K562 (cell line): ENCODE data around the gene FAM53C. TPM values are rescaled to one million over a fixed set of nuclear protein-coding genes. Genes with fewer than 3 reads are reported as not detected.
A peak's percentile ranks its signal among the peaks of the same experiment; 100 is the strongest.

Source experiments
- ATAC-seq: fragments of 200-7000 bp; cut with Tn5 transposase; 3 replicates; pipeline ENCODE4 v1.9.1; 2020; ENCODE audit warnings: moderate library complexity
- BruUV-seq: library from RNA; stranded (reverse); fragments of 400-500 nt; replicated peaks from 2 replicates; lab custom pipeline; 2021; lab: Mats Ljungman, UMichigan
- CTCF ChIA-PET: fragments of 300-600 bp; formaldehyde crosslinking; extraction: SDS; loops from one replicate; lab custom pipeline; 2021; ENCODE audit warnings: low intra/inter-chr PET ratio; lab: Yijun Ruan, JAX
- POLR2A ChIA-PET: fragments of 300-600, 350-650 bp; sonication (Branson Sonifier 250); formaldehyde crosslinking; extraction: SDS; loops from one replicate; lab custom pipeline; 2021; ENCODE audit warnings: antibody characterized with exemption, inconsistent platforms; lab: Yijun Ruan, JAX
- DNase-seq, 4 experiments: peaks; one replicate each; pipeline versions ENCODE4 v3.0.0 to v3.0.0-alpha.2; 2011 to 2018; ENCODE audit warnings: low spot score in 3 of 4, mixed read lengths in 3 of 4; ENCODE audit errors: extremely low read depth in 1 of 4
- FAIRE-seq: peaks from 2 replicates; lab custom pipeline; 2011; peaks lifted over from hg19 to GRCh38; lab: Jason Lieb, UNC
- H2AFZ ChIP-seq: 2 replicates; pipeline ENCODE4 v1.6.0; 2011; ENCODE audit warnings: low read depth, low read length, control low read depth, inconsistent platforms
- H3K27ac ChIP-seq: fragments of 200-600 bp; 3 replicates; pipeline ENCODE4 v1.8.0; 2011; ENCODE audit warnings: low read depth, mild to moderate bottlenecking, control low read depth, inconsistent platforms, low read length, moderate library complexity, mixed read lengths; ENCODE audit errors: extremely low read depth
- H3K27me3 ChIP-seq, 2 experiments: fragments of 300-600 bp in 1 of 2; 2 replicates in 1 of 2; 3 replicates in 1 of 2; pipeline versions ENCODE4 v1.6.0 to v1.8.0; 2011; ENCODE audit warnings: inconsistent platforms in 2 of 2, low read length in 2 of 2, mild to moderate bottlenecking in 1 of 2, mixed read lengths in 1 of 2, moderate library complexity in 1 of 2; ENCODE audit not compliant: control insufficient read depth in 2 of 2, insufficient read depth in 2 of 2
- H3K36me3 ChIP-seq: fragments of 300-600 bp; 3 replicates; pipeline ENCODE4 v1.8.0; 2011; ENCODE audit warnings: mild to moderate bottlenecking, low read length, inconsistent platforms; ENCODE audit not compliant: control insufficient read depth, insufficient read depth
- H3K4me1 ChIP-seq, 2 experiments: fragments of 200-600 bp in 1 of 2; replicated peaks in 1 of 2; 2 replicates in 1 of 2; 3 replicates in 1 of 2; pipeline versions ENCODE4 v1.5.1 to v1.8.0; 2011; ENCODE audit warnings: inconsistent platforms in 2 of 2, low read length in 2 of 2, mild to moderate bottlenecking in 1 of 2, mixed read lengths in 1 of 2, moderate library complexity in 1 of 2; ENCODE audit not compliant: control insufficient read depth in 2 of 2, insufficient read depth in 2 of 2
- H3K4me2 ChIP-seq: 2 replicates; pipeline ENCODE4 v1.6.1; 2011; ENCODE audit warnings: low read length, control low read depth, inconsistent platforms, mixed read lengths; ENCODE audit not compliant: insufficient read depth
- H3K4me3 ChIP-seq: fragments of 200-600 bp; sonication (generic), shearing (Covaris generic); 2 replicates; pipeline ENCODE4 v1.5.1; 2016; ENCODE audit warnings: control low read depth, inconsistent platforms
- H3K79me2 ChIP-seq: fragments of 200-600 bp; 3 replicates; pipeline ENCODE4 v1.8.0; 2011; ENCODE audit warnings: low read length, inconsistent platforms; ENCODE audit not compliant: control insufficient read depth, insufficient read depth
- H3K9ac ChIP-seq, 2 experiments: 2 replicates each; pipeline versions ENCODE4 v1.6.0 to v1.6.1; 2011; ENCODE audit warnings: low read depth in 2 of 2, low read length in 2 of 2, control low read depth in 1 of 2, inconsistent platforms in 1 of 2, mild to moderate bottlenecking in 1 of 2, mixed read lengths in 1 of 2; ENCODE audit not compliant: insufficient read depth in 1 of 2
- H3K9me1 ChIP-seq: one replicate; pipeline ENCODE4 v1.6.0; 2011; ENCODE audit warnings: inconsistent platforms, mild to moderate bottlenecking, low read length, moderate library complexity; ENCODE audit not compliant: control insufficient read depth, insufficient read depth
- H3K9me3 ChIP-seq: replicated peaks from 2 replicates; pipeline ENCODE4 v1.5.1; 2011; ENCODE audit warnings: low read depth, low read length, inconsistent platforms; ENCODE audit not compliant: control insufficient read depth, insufficient read depth
- H4K20me1 ChIP-seq: replicated peaks from 2 replicates; pipeline ENCODE4 v1.6.1; 2011; ENCODE audit warnings: low read length, inconsistent platforms, mixed read lengths; ENCODE audit not compliant: control insufficient read depth, insufficient read depth
- BRD4 ChIP-seq: fragments of 200-600 bp; sonication (generic); IDR thresholded peaks from 2 replicates; pipeline ENCODE4 v1.6.1; 2017; ENCODE audit warnings: inconsistent platforms
- SMAD1 ChIP-seq: fragments of 150-350 bp; IDR thresholded peaks from 2 replicates; pipeline ENCODE4 v1.6.1; 2014; ENCODE audit warnings: low read length, low read depth; ENCODE audit not compliant: partially characterized antibody
- SPI1 ChIP-seq: IDR thresholded peaks from 2 replicates; pipeline ENCODE4 v1.6.1; 2011; ENCODE audit warnings: low read depth, low read length, control low read depth, borderline replicate concordance
- YY1 ChIP-seq, 3 experiments: IDR thresholded peaks; 2 replicates each; pipeline ENCODE4 v1.6.1; 2011; ENCODE audit warnings: low read length in 2 of 3, mild to moderate bottlenecking in 2 of 3, moderate library complexity in 2 of 3, borderline replicate concordance in 1 of 3, control low read depth in 1 of 3, low read depth in 1 of 3; ENCODE audit not compliant: insufficient read depth in 3 of 3, insufficient replicate concordance in 2 of 3, control insufficient read depth in 1 of 3, insufficient read length in 1 of 3; ENCODE audit errors: extremely low read depth in 1 of 3
- WGBS: fragments of 100-300 bp; shearing (Covaris generic); methylation state at CpG from one replicate; pipeline ENCODE4 v1.1.6; 2016; ENCODE audit warnings: low coverage, mixed read lengths; ENCODE audit not compliant: insufficient coverage; ENCODE audit errors: missing lambda C conversion rate; 5-methylcytosine and 5-hydroxymethylcytosine counted together
- in situ Hi-C: fragments of 300-500 bp; cut with MboI; formaldehyde crosslinking; loops from 4 replicates; pipeline ENCODE4 v1.15.0; 2018; ENCODE audit warnings: inconsistent platforms, mixed read lengths
- intact Hi-C: fragments of 100-400 bp; cut with micrococcal nuclease; formaldehyde crosslinking; loops from 2 replicates; pipeline ENCODE4 v1.14.2; 2022
- polyA plus RNA-seq, 8 experiments: library from polyadenylated mRNA; depleted of rRNA in 4 of 8; stranded (reverse) in 5 of 8; unstranded in 3 of 8; fragments of >200 nt; fragmentation: Nextera tagmentation in 2 of 8; fragmentation: Illumina TruSeq in 1 of 8; extraction: Ambion mirVana in 2 of 8; extraction: Trizol in 1 of 8; gene quantifications; 2 replicates each; pipeline versions ENCODE4 v1.2.1 to v1.2.3, GENCODE V29; 2011 to 2014; ENCODE audit warnings: inconsistent platforms in 1 of 8, missing spikeins in 1 of 8
- total RNA-seq, 7 experiments: library from RNA; depleted of rRNA in 6 of 7; stranded (reverse); fragments of >200 nt in 6 of 7; fragmentation: Illumina TruSeq in 2 of 7; extraction: Trizol in 2 of 7; gene quantifications; 2 replicates each; pipeline versions ENCODE4 v1.2.1 to v1.2.3, GENCODE V29; 2011 to 2021; ENCODE audit warnings: low replicate concordance in 1 of 7

Gene FAM53C
- total and polyA plus RNA-seq, 9 of the 15 experiments (the other 6 are each of a cell fraction or from before 2014, with no cell fraction given), result 9.7 to 38.5 (median 25.2) TPM

- FAIRE-seq (no peak), ATAC-seq (no peak), DNase-seq (no peak)
- in situ Hi-C loops, result no loop called here
- TF ChIP-seq YY1 (IDR thresholded peaks at IDR 0.05; ENCODE audit: borderline replicate concordance in 1 of 3, control insufficient read depth in 1 of 3, extremely low read depth in 1 of 3, insufficient read depth in 3 of 3, insufficient read length in 1 of 3, insufficient replicate concordance in 2 of 3, low read depth in 1 of 3, low read length in 2 of 3) (peak in 1 of 3 experiments; percentile 44), BRD4 (0 out of 2 replicates have a peak, but pooled peaks have one; percentile 19), SPI1 (no peak), SMAD1 (no peak)
- peaks cover 20% of the 10 kb centered on the region for H4K20me1 ChIP-seq
- H3K4me2 ChIP-seq, result peak overlapping the region; percentile 84
- intact Hi-C loops, result loop anchor here (2.0 to 5.0 kb wide), 2 partner anchors 56 to 172 kb away; no protein-coding TSS in a partner anchor
- no peaks in the 10 kb centered on the region for H3K27me3 ChIP-seq
- ChIA-PET POLR2A (interaction anchor here (0.6 to 10.3 kb wide), 14 partner anchors 7 to 177 kb away, joined by 3 to 416 read pairs (median 4); partner anchors contain the start of genes BRD8, CDC23, CDC25C and EGR1), CTCF (interaction anchor here (2.6 kb wide), 1 partner anchor 16 kb away, joined by 31 read pairs; the partner anchor contains the start of gene FAM53C)
- no peaks in the 10 kb centered on the region for H3K9me1 ChIP-seq
- WGBS, result 9% methylated on average over 5 of the region's 5 CpGs
- peaks cover 10% of the 10 kb centered on the region; the same call in 2 of the 3 replicates for H3K36me3 ChIP-seq
- H2AFZ ChIP-seq, result no peak overlapping the region
- BruUV-seq, result TSS peak; percentile 48
- H3K9me3 ChIP-seq, result peaks cover 5% of the 10 kb centered on the region
- H3K4me1 ChIP-seq, result peaks cover 9 to 16% of the 10 kb centered on the region in 2 experiments; a peak in 4 of 5 replicates
- peaks cover 65% of the 10 kb centered on the region for H3K79me2 ChIP-seq
- peak overlapping the region; percentile 93; the same call in 1 of the 3 replicates for H3K27ac ChIP-seq
- H3K9ac ChIP-seq, result peak overlapping the region; percentile 49 to 97; a peak in 3 of 4 replicates
- peak overlapping the region; percentile 96 for H3K4me3 ChIP-seq
Measured at GRCh38 chr5:138354387-138354786, 16.3 kb downstream of the FAM53C start.
